HEK293 (cell line): Measurements from ENCODE around the gene LRRC4C.

Experiments
- CTCF ChIA-PET: fragments of 350-600 bp; formaldehyde crosslinking; extraction: SDS; loops from one replicate; lab custom pipeline; 2021; ENCODE audit warnings: antibody characterized with exemption; lab: Yijun Ruan, JAX
- POLR2A ChIA-PET: fragments of 300-600 bp; formaldehyde crosslinking; extraction: SDS; loops from one replicate; lab custom pipeline; 2020; ENCODE audit warnings: antibody characterized with exemption, inconsistent platforms; lab: Yijun Ruan, JAX
- H3K27ac ChIP-seq: fragments of 200-500 bp; sonication (Bioruptor generic); 2 replicates; pipeline ENCODE4 v1.5.1; 2014; ENCODE audit warnings: low read depth, low read length, control low read depth, inconsistent platforms; ENCODE audit errors: extremely low read depth
- H3K36me3 ChIP-seq, 2 experiments: fragments of 200-500 bp in 1 of 2; sonication (Bioruptor generic) in 1 of 2; 1 replicate in 1 of 2; 2 replicates in 1 of 2; pipeline ENCODE4 v1.5.1; 2014 to 2017; ENCODE audit warnings: inconsistent platforms in 2 of 2, low read length in 2 of 2; ENCODE audit not compliant: control insufficient read depth in 2 of 2, insufficient read depth in 1 of 2
- H3K4me1 ChIP-seq: fragments of 200-500 bp; sonication (Bioruptor generic); 2 replicates; pipeline ENCODE4 v1.5.1; 2014; ENCODE audit warnings: mild to moderate bottlenecking, low read length, inconsistent platforms; ENCODE audit not compliant: control insufficient read depth, insufficient read depth
- H3K4me3 ChIP-seq: 2 replicates; pipeline ENCODE4 v1.5.1; 2011; ENCODE audit warnings: low read depth, mild to moderate bottlenecking, control low read depth, low read length, moderate library complexity
- H3K9me3 ChIP-seq: fragments of 200-500 bp; sonication (Bioruptor generic); 2 replicates; pipeline ENCODE4 v1.5.1; 2014; ENCODE audit warnings: low read depth, low read length, inconsistent platforms; ENCODE audit not compliant: control insufficient read depth, insufficient read depth
- HOXC10 ChIP-seq: sonication (generic); formaldehyde crosslinking; IDR thresholded peaks from 2 replicates; pipeline ENCODE4 v1.8.1; 2023; ENCODE audit warnings: mild to moderate bottlenecking, missing genetic modification reagents
- PBX3 ChIP-seq: sonication (generic); formaldehyde crosslinking; IDR thresholded peaks from 2 replicates; pipeline ENCODE4 v1.8.1; 2022; ENCODE audit warnings: mild to moderate bottlenecking, moderate library complexity, missing genetic modification reagents
- YY1 ChIP-seq: fragments of 450-650 bp; formaldehyde crosslinking; IDR thresholded peaks from 2 replicates; pipeline ENCODE4 v1.5.1; 2018; ENCODE audit warnings: missing biosample characterization, missing genetic modification characterization
- ZNF157 ChIP-seq: fragments of 450-650 bp; formaldehyde crosslinking; IDR thresholded peaks from 2 replicates; pipeline ENCODE4 v1.5.1; 2016; ENCODE audit warnings: missing biosample characterization, missing genetic modification characterization
- ZNF18 ChIP-seq: fragments of 450-650 bp; formaldehyde crosslinking; IDR thresholded peaks from 2 replicates; pipeline ENCODE4 v1.5.1; 2016; ENCODE audit warnings: missing biosample characterization, missing genetic modification characterization
- ZNF366 ChIP-seq: fragments of 450-650 bp; formaldehyde crosslinking; conservative IDR thresholded peaks from 2 replicates; pipeline ENCODE4 v1.5.1; 2016; ENCODE audit warnings: missing biosample characterization, missing genetic modification characterization
- ZNF394 ChIP-seq: fragments of 450-650 bp; formaldehyde crosslinking; IDR thresholded peaks from 2 replicates; pipeline ENCODE4 v1.5.1; 2016; ENCODE audit warnings: missing biosample characterization, missing genetic modification characterization, mild to moderate bottlenecking, moderate library complexity, borderline replicate concordance
- ZNF398 ChIP-seq: fragments of 450-650 bp; formaldehyde crosslinking; IDR thresholded peaks from 2 replicates; pipeline ENCODE4 v1.5.1; 2017; ENCODE audit warnings: missing biosample characterization, missing genetic modification characterization
- ZNF548 ChIP-seq: fragments of 450-650 bp; formaldehyde crosslinking; IDR thresholded peaks from 2 replicates; pipeline ENCODE4 v1.5.1; 2016; ENCODE audit warnings: missing biosample characterization, missing genetic modification characterization
- ZNF555 ChIP-seq: fragments of 450-650 bp; formaldehyde crosslinking; conservative IDR thresholded peaks from 2 replicates; pipeline ENCODE4 v1.5.1; 2017; ENCODE audit warnings: missing biosample characterization, mild to moderate bottlenecking, missing genetic modification characterization, inconsistent platforms
- ZNF704 ChIP-seq: fragments of 450-650 bp; formaldehyde crosslinking; IDR thresholded peaks from 2 replicates; pipeline ENCODE4 v1.5.1; 2016; ENCODE audit warnings: missing biosample characterization, missing genetic modification characterization
- ZNF747 ChIP-seq: fragments of 450-650 bp; formaldehyde crosslinking; IDR thresholded peaks from 2 replicates; pipeline ENCODE4 v1.5.1; 2016; ENCODE audit warnings: missing biosample characterization, missing genetic modification characterization
- ZSCAN30 ChIP-seq: fragments of 450-650 bp; IDR thresholded peaks from 2 replicates; pipeline ENCODE4 v1.5.1; 2018; ENCODE audit warnings: missing biosample characterization, mild to moderate bottlenecking, missing genetic modification characterization, moderate library complexity
- ZSCAN5A ChIP-seq: fragments of 450-650 bp; formaldehyde crosslinking; IDR thresholded peaks from 2 replicates; pipeline ENCODE4 v1.5.1; 2016; ENCODE audit warnings: missing biosample characterization, missing genetic modification characterization
- TF ChIP-seq, protein P1 (sequence below): fragments of 450-650 bp; formaldehyde crosslinking; IDR thresholded peaks from 2 replicates; pipeline ENCODE4 v1.5.1; 2017; ENCODE audit warnings: missing biosample characterization, missing genetic modification characterization

Gene LRRC4C

DNA sequence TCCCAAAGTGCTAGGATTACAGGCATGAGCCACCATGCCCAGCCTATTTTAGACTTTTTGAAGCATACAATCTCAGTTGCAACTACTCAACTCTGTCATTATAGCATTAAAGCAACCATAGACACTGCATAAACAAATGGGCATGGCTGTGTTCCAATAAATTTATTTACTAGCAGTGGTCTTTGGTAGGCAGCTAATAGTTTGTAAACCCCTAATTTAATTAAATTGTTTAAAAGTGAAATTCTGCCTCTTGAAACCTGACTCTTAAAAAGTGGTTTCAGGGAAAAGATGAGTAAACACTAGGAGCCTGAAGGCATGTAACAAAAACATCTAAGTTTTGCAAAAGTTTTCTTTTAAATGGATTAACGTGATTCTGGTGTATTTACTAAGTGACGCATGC is 1364.5 kb downstream of the LRRC4C start (continued):
- TF ChIP-seq ZSCAN5A (tag by site-specific recombination) (no peak), ZNF548 (no peak), ZNF704 (no peak), YY1 (no peak), ZNF157 (tag by site-specific recombination) (no peak), ZNF394 (tag by site-specific recombination) (no peak), ZNF398 (tag by site-specific recombination) (no peak)
- TF ChIP-seq, protein P1, sequence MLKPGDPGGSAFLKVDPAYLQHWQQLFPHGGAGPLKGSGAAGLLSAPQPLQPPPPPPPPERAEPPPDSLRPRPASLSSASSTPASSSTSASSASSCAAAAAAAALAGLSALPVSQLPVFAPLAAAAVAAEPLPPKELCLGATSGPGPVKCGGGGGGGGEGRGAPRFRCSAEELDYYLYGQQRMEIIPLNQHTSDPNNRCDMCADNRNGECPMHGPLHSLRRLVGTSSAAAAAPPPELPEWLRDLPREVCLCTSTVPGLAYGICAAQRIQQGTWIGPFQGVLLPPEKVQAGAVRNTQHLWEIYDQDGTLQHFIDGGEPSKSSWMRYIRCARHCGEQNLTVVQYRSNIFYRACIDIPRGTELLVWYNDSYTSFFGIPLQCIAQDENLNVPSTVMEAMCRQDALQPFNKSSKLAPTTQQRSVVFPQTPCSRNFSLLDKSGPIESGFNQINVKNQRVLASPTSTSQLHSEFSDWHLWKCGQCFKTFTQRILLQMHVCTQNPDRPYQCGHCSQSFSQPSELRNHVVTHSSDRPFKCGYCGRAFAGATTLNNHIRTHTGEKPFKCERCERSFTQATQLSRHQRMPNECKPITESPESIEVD (tag by site-specific recombination): no peak

DNA sequence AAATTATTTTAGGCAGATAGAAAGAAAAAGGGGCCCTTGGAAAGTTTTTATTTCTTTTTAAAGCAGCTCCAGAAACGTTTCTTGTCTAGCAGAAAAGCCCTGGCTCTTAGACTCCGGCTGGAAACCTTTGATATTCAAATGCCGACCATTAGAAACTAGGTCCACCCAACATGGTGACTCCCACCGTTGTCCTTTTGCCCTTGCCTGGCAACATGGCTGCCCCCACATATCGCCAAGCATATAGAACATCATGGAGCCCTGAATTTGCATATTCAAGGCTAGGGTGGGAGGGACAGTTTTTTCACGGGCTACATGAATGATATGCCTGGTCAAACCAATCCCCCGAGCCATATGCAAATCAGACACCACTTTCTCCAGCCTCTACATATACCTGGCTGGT is 1379.0 kb downstream of the LRRC4C start:
- Histone ChIP-seq H3K4me3 (no peak overlapping the region), H3K27ac (no peak overlapping the region), H3K36me3 (no peaks in the 10 kb centered on the region), H3K9me3 (no peaks in the 10 kb centered on the region), H3K4me1 (no peaks in the 10 kb centered on the region)
- ChIA-PET CTCF (no interaction called here), POLR2A (no interaction called here)
- TF ChIP-seq PBX3 (CRISPR knock-in tag): no peak
- no peak for TF ChIP-seq ZSCAN5A (tag by site-specific recombination)
- no peak for TF ChIP-seq ZNF747 (tag by site-specific recombination)
- no peak for TF ChIP-seq ZNF18 (tag by site-specific recombination)
- no peak for TF ChIP-seq ZNF555
- no peak for TF ChIP-seq ZNF157 (tag by site-specific recombination)
- TF ChIP-seq ZSCAN30: no peak
- TF ChIP-seq ZNF366 (tag by site-specific recombination): no peak
- TF ChIP-seq ZNF398 (tag by site-specific recombination): no peak
- no peak for TF ChIP-seq HOXC10
